A549 (cell line): ENCODE results near the gene PAQR6. TPM values are rescaled to one million over a fixed set of nuclear protein-coding genes. Genes with fewer than 3 reads are reported as not detected.

ENCODE experiments used
- ATAC-seq, 2 experiments: fragments of 200-7000 bp in 1 of 2; fragments of >200 bp in 1 of 2; cut with Nextera tagmentation in 1 of 2; cut with Tn5 transposase in 1 of 2; 3 replicates each; pipeline versions ENCODE4 v1.8.0 to v1.9.1; 2018 to 2020; ENCODE audit warnings: mild to moderate bottlenecking in 1 of 2, moderate library complexity in 1 of 2
- CTCF ChIA-PET: fragments of 300-600 bp; sonication (Branson Sonifier 250); formaldehyde crosslinking; extraction: SDS; loops from one replicate; lab custom pipeline; 2021; ENCODE audit warnings: antibody characterized with exemption, inconsistent platforms; lab: Yijun Ruan, JAX
- POLR2A ChIA-PET: fragments of 350-600 bp; formaldehyde crosslinking; extraction: SDS; loops from one replicate; lab custom pipeline; 2021; ENCODE audit warnings: antibody characterized with exemption, inconsistent platforms; lab: Yijun Ruan, JAX
- DNase-seq, 2 experiments: peaks; one replicate each; pipeline versions ENCODE4 v3.0.0 to v3.0.0-alpha.2; 2011 to 2016; ENCODE audit warnings: low read depth in 1 of 2, low spot score in 1 of 2
- FAIRE-seq: peaks from 2 replicates; lab custom pipeline; 2011; peaks lifted over from hg19 to GRCh38; lab: Jason Lieb, UNC
- H3K27ac ChIP-seq, 2 experiments: fragments of >200 bp; sonication (Bioruptor Twin); formaldehyde crosslinking; 3 replicates each; pipeline ENCODE4 v1.5.1; 2016 to 2017
- H3K4me1 ChIP-seq: fragments of >200 bp; sonication (Bioruptor Twin); formaldehyde crosslinking; 3 replicates; pipeline ENCODE4 v1.6.1; 2016
- H3K4me2 ChIP-seq: fragments of >200 bp; sonication (Bioruptor Twin); formaldehyde crosslinking; 3 replicates; pipeline ENCODE4 v1.6.1; 2016
- H3K4me3 ChIP-seq: fragments of >200 bp; sonication (Bioruptor Twin); formaldehyde crosslinking; 3 replicates; pipeline ENCODE4 v1.5.1; 2016
- H3K9me3 ChIP-seq: fragments of >200 bp; sonication (Bioruptor Twin); formaldehyde crosslinking; 3 replicates; pipeline ENCODE4 v1.6.1; 2016
- ATOH8 ChIP-seq: fragments of 250-450 bp; sonication (Bioruptor Pico); IDR thresholded peaks from 2 replicates; pipeline ENCODE4 v1.5.0; 2020; ENCODE audit warnings: low read depth, mild to moderate bottlenecking, moderate library complexity
- CHD4 ChIP-seq: fragments of 200-600 bp; sonication (generic); IDR thresholded peaks from 2 replicates; pipeline ENCODE4 v1.6.1; 2016; ENCODE audit warnings: antibody characterized with exemption, mild to moderate bottlenecking, borderline replicate concordance
- E2F6 ChIP-seq: IDR thresholded peaks from 2 replicates; pipeline ENCODE4 v1.6.1; 2012; ENCODE audit warnings: low read depth, borderline replicate concordance
- EP300 ChIP-seq, 2 experiments: fragments of >200 bp; sonication (Bioruptor Twin); formaldehyde crosslinking; IDR thresholded peaks; 2 replicates in 1 of 2; 3 replicates in 1 of 2; pipeline ENCODE4 v1.6.1; 2016 to 2017
- ESRRA ChIP-seq: fragments of 150-350 bp; IDR thresholded peaks from 2 replicates; pipeline ENCODE4 v1.6.1; 2014; ENCODE audit warnings: mild to moderate bottlenecking, low read length, borderline replicate concordance
- FOSB ChIP-seq: fragments of 250-450 bp; sonication (Bioruptor Pico); IDR thresholded peaks from 2 replicates; pipeline ENCODE4 v1.5.0; 2020; ENCODE audit warnings: mild to moderate bottlenecking, moderate library complexity
- FOSL2 ChIP-seq, 2 experiments: fragments of 450-650 bp in 1 of 2; fragments of >200 bp in 1 of 2; sonication (Bioruptor Twin) in 1 of 2; formaldehyde crosslinking; IDR thresholded peaks; 2 replicates each; pipeline versions ENCODE4 v1.5.0 to v1.6.1; 2016 to 2020; ENCODE audit warnings: mild to moderate bottlenecking in 1 of 2, moderate library complexity in 1 of 2
- HDAC2 ChIP-seq: fragments of 200-600 bp; sonication (generic); IDR thresholded peaks from 2 replicates; pipeline ENCODE4 v1.6.1; 2016
- HES2 ChIP-seq: fragments of >200 bp; sonication (Bioruptor Twin); formaldehyde crosslinking; IDR thresholded peaks from 2 replicates; pipeline ENCODE4 v1.6.1; 2016
- HOXB13 ChIP-seq: fragments of 250-450 bp; sonication (Bioruptor Pico); IDR thresholded peaks from 2 replicates; pipeline ENCODE4 v1.5.0; 2020; ENCODE audit warnings: low read depth, mild to moderate bottlenecking, moderate library complexity
- JUN ChIP-seq, 2 experiments: fragments of >200 bp; sonication (Bioruptor Twin); formaldehyde crosslinking; IDR thresholded peaks; 2 replicates in 1 of 2; 3 replicates in 1 of 2; pipeline ENCODE4 v1.6.1; 2016 to 2017
- MAFK ChIP-seq: fragments of 450-650 bp; IDR thresholded peaks from 2 replicates; pipeline ENCODE4 v1.6.1; 2014; ENCODE audit not compliant: partially characterized antibody
- MAX ChIP-seq: IDR thresholded peaks from 2 replicates; pipeline ENCODE4 v1.6.1; 2012
- NFE2L2 ChIP-seq: fragments of 150-350 bp; conservative IDR thresholded peaks from 2 replicates; pipeline ENCODE4 v1.6.1; 2014; ENCODE audit warnings: low read length
- RAD21 ChIP-seq, 2 experiments: fragments of >200 bp in 1 of 2; sonication (Bioruptor Twin) in 1 of 2; formaldehyde crosslinking in 1 of 2; IDR thresholded peaks in 1 of 2; conservative IDR thresholded peaks in 1 of 2; 2 replicates in 1 of 2; 3 replicates in 1 of 2; pipeline ENCODE4 v1.6.1; 2012 to 2018; ENCODE audit warnings: inconsistent platforms in 1 of 2
- SREBF2 ChIP-seq: fragments of 450-650 bp; IDR thresholded peaks from 2 replicates; pipeline ENCODE4 v1.6.1; 2014; ENCODE audit warnings: mild to moderate bottlenecking, moderate library complexity
- USF2 ChIP-seq: fragments of 450-650 bp; IDR thresholded peaks from 2 replicates; pipeline ENCODE4 v1.6.1; 2014; ENCODE audit warnings: antibody characterized with exemption
- ZC3H11A ChIP-seq: fragments of 450-650 bp; IDR thresholded peaks from 2 replicates; pipeline ENCODE4 v1.6.1; 2014; ENCODE audit warnings: antibody characterized with exemption, mild to moderate bottlenecking
- WGBS: methylation state at CpG from one replicate; pipeline ENCODE4 v1.1.6; 2017; ENCODE audit errors: missing lambda C conversion rate; 5-methylcytosine and 5-hydroxymethylcytosine counted together
- polyA plus RNA-seq, 4 experiments: library from polyadenylated mRNA; depleted of rRNA in 3 of 4; stranded (reverse); fragments of >200 nt; fragmentation: RNase III in 1 of 4; extraction: RNeasy Plus Mini Kit Qiagen cat#74134 plus additional on column Dnase treatment in 1 of 4; gene quantifications; 2 replicates in 3 of 4; 3 replicates in 1 of 4; pipeline ENCODE4 v1.2.3, GENCODE V29; 2011 to 2017
- TF ChIP-seq, protein P1 (sequence below): fragments of 150-350 bp; IDR thresholded peaks from 2 replicates; pipeline ENCODE4 v1.6.1; 2014; ENCODE audit warnings: low read depth, mild to moderate bottlenecking, low read length
- TF ChIP-seq, protein P2 (sequence below): IDR thresholded peaks from 2 replicates; pipeline ENCODE4 v1.6.1; 2012
- TF ChIP-seq, protein P3 (sequence below): fragments of >200 bp; sonication (Bioruptor Twin); formaldehyde crosslinking; IDR thresholded peaks from 3 replicates; pipeline ENCODE4 v1.5.1; 2016

Gene PAQR6
- polyA plus RNA-seq, 2 of the 4 experiments (the other 2 are of a cell fraction) = 2.4 to 8.6 TPM

GRCh38 chr1:156229809-156230472 is 17.9 kb downstream of the PAQR6 start:
- Histone ChIP-seq H3K9me3 (no peaks in the 10 kb centered on the region), H3K27ac (no peak overlapping the region), H3K4me2 (no peak overlapping the region), H3K4me1 (peaks cover 17% of the 10 kb centered on the region), H3K4me3 (no peak overlapping the region)
- CTCF ChIA-PET = interaction anchor here (0.6 to 25.3 kb wide), 6 partner anchors 9 to 136 kb away, joined by 3 to 639 read pairs (median 4); partner anchors contain the start of gene SEMA4A
- no peak for TF ChIP-seq EP300 (IDR thresholded peaks at IDR 0.05)
- TF ChIP-seq SREBF2 = no peak
- no peak for TF ChIP-seq HES2
- no peak for TF ChIP-seq NFE2L2
- TF ChIP-seq RAD21 (conservative IDR thresholded peaks at IDR 0.05 in 1 of 2, IDR thresholded peaks at IDR 0.05 in 1 of 2) = no peak
- ATAC-seq = no peak
- no peak for FAIRE-seq
- POLR2A ChIA-PET = no interaction called here
- WGBS = 88% methylated on average over 11 of the region's 11 CpGs
- no peak for DNase-seq

DNA sequence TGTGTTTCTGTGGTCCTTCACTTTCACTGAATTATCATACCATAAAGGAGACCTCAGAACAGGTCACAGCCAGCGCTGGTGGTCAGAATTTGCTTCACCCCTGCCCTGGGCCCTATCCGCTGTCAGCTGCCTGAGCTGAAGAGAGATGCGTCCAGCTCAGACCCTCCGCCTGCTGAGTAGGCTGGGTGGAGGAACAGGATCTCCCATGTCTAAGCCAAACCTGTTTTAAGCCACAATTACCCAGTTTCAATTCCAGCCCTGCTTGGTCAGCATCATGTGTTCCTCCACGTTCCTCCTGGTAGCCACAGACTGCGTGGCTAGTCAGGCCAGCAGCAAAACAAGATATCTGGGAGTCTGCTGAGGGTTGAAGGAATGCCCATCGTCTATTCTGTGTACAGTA is 19.4 kb downstream of the PAQR6 start:
- H3K4me1 ChIP-seq = peaks cover 14% of the 10 kb centered on the region
- FAIRE-seq = no peak
- no peak for ATAC-seq
- no peak for DNase-seq
- H3K9me3 ChIP-seq = no peaks in the 10 kb centered on the region
- no peak overlapping the region for H3K4me3 ChIP-seq
- WGBS = 89% methylated on average over 7 of the region's 7 CpGs
- TF ChIP-seq NFE2L2 = no peak
- TF ChIP-seq, protein P1, sequence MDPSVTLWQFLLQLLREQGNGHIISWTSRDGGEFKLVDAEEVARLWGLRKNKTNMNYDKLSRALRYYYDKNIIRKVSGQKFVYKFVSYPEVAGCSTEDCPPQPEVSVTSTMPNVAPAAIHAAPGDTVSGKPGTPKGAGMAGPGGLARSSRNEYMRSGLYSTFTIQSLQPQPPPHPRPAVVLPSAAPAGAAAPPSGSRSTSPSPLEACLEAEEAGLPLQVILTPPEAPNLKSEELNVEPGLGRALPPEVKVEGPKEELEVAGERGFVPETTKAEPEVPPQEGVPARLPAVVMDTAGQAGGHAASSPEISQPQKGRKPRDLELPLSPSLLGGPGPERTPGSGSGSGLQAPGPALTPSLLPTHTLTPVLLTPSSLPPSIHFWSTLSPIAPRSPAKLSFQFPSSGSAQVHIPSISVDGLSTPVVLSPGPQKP = no peak
- TF ChIP-seq HES2 = no peak
- TF ChIP-seq JUN (IDR thresholded peaks at IDR 0.05) = no peak
- no peak for TF ChIP-seq ATOH8 (CRISPR knock-in tag)
- TF ChIP-seq FOSL2 (IDR thresholded peaks at IDR 0.05) = no peak
- no peak for TF ChIP-seq FOSL2 (CRISPR knock-in tag; IDR thresholded peaks at IDR 0.05)
- TF ChIP-seq ZC3H11A = no peak
- no peak for TF ChIP-seq USF2
- TF ChIP-seq, protein P2, sequence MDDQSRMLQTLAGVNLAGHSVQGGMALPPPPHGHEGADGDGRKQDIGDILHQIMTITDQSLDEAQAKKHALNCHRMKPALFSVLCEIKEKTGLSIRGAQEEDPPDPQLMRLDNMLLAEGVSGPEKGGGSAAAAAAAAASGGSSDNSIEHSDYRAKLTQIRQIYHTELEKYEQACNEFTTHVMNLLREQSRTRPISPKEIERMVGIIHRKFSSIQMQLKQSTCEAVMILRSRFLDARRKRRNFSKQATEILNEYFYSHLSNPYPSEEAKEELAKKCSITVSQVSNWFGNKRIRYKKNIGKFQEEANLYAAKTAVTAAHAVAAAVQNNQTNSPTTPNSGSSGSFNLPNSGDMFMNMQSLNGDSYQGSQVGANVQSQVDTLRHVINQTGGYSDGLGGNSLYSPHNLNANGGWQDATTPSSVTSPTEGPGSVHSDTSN = no peak
- no peak for TF ChIP-seq HOXB13
- no peak for TF ChIP-seq EP300 (IDR thresholded peaks at IDR 0.05)
- no peak for TF ChIP-seq HDAC2
- no peak for TF ChIP-seq SREBF2
- no peak for TF ChIP-seq MAX
- TF ChIP-seq, all 56 proteins: peak for 0
- ChIA-PET POLR2A (no interaction called here), CTCF (interaction anchor here (1.7 to 25.3 kb wide), 4 partner anchors 10 to 134 kb away, joined by 3 to 639 read pairs (median 148); partner anchors contain the start of gene SEMA4A)
- Histone ChIP-seq H3K27ac (no peak overlapping the region), H3K4me2 (no peak overlapping the region)

DNA sequence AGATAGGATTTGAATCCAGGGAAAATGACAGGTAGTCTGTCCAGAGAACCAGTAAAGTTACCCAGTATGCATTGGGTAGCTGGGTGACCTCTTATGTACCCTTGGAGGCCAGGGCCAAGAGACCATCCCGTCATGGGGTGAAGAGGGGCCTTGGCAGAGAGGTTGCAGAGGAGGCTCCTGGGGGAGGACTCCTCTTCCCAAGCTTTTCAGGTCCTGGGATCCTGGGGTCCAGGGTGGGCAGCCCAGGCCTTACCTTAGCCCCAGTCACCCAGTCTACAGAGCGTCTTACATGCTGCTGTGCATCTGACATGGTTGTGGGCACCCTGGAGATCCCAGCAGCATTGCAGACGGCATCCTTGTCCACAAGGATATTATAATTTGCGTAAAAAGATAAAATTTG is 21.1 kb downstream of the PAQR6 start:
- no peak for DNase-seq
- Histone ChIP-seq H3K4me2 (no peak overlapping the region), H3K4me1 (peaks cover 14% of the 10 kb centered on the region), H3K4me3 (no peak overlapping the region), H3K27ac (no peak overlapping the region), H3K9me3 (no peaks in the 10 kb centered on the region)
- no peak for ATAC-seq
- FAIRE-seq = no peak
- 89% methylated on average over 4 of the region's 4 CpGs for WGBS
- CTCF ChIA-PET = interaction anchor here (0.6 to 25.3 kb wide), 11 partner anchors 9 to 358 kb away, joined by 3 to 639 read pairs (median 40); partner anchors contain the start of genes PMF1 and SEMA4A
- POLR2A ChIA-PET = interaction anchor here (1.2 kb wide), 1 partner anchor 14 kb away, joined by 3 read pairs; the partner anchor contains the start of gene PMF1
- TF ChIP-seq CHD4 = no peak
- no peak for TF ChIP-seq E2F6
- TF ChIP-seq, protein P3, sequence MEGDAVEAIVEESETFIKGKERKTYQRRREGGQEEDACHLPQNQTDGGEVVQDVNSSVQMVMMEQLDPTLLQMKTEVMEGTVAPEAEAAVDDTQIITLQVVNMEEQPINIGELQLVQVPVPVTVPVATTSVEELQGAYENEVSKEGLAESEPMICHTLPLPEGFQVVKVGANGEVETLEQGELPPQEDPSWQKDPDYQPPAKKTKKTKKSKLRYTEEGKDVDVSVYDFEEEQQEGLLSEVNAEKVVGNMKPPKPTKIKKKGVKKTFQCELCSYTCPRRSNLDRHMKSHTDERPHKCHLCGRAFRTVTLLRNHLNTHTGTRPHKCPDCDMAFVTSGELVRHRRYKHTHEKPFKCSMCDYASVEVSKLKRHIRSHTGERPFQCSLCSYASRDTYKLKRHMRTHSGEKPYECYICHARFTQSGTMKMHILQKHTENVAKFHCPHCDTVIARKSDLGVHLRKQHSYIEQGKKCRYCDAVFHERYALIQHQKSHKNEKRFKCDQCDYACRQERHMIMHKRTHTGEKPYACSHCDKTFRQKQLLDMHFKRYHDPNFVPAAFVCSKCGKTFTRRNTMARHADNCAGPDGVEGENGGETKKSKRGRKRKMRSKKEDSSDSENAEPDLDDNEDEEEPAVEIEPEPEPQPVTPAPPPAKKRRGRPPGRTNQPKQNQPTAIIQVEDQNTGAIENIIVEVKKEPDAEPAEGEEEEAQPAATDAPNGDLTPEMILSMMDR = no peak
- TF ChIP-seq USF2 = no peak
- no peak for TF ChIP-seq ESRRA
- no peak for TF ChIP-seq MAFK
- TF ChIP-seq, protein P2 = no peak
- no peak for TF ChIP-seq FOSB (CRISPR knock-in tag)
